ENCODE data around the gene GPATCH2.

DNA sequence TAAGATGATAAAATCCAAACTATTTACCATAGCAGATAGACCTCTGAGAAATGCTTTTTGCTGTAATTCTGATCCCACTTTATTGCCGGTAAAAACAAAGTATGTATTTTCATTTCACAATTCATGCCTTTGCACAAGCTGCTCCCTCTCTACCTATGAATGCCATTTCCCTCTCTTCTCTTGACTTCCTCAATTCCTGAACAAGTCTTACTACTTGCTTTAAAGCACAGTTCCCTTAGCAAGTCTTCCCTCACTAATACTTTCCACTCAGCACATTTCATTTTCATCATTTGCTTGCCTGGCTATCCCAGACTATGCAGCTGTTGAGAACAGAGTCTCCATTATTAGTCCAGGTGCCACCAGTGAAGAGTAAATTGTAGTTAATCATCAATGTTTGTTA is 13.8 kb downstream of the GPATCH2 start:
- TF ChIP-seq, protein P1, sequence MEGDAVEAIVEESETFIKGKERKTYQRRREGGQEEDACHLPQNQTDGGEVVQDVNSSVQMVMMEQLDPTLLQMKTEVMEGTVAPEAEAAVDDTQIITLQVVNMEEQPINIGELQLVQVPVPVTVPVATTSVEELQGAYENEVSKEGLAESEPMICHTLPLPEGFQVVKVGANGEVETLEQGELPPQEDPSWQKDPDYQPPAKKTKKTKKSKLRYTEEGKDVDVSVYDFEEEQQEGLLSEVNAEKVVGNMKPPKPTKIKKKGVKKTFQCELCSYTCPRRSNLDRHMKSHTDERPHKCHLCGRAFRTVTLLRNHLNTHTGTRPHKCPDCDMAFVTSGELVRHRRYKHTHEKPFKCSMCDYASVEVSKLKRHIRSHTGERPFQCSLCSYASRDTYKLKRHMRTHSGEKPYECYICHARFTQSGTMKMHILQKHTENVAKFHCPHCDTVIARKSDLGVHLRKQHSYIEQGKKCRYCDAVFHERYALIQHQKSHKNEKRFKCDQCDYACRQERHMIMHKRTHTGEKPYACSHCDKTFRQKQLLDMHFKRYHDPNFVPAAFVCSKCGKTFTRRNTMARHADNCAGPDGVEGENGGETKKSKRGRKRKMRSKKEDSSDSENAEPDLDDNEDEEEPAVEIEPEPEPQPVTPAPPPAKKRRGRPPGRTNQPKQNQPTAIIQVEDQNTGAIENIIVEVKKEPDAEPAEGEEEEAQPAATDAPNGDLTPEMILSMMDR (conservative IDR thresholded peaks at IDR 0.05): no peak
- no peak for TF ChIP-seq ZFX (IDR thresholded peaks at IDR 0.05)

Measured in C4-2B (cell line).